MCF 10A (cell line): Measurements from ENCODE around the gene ID3. TPM values are rescaled to one million over a fixed set of nuclear protein-coding genes. Genes with fewer than 3 reads are reported as not detected.

Experiments
- BruUV-seq: library from RNA; stranded (reverse); fragments of 400-500 nt; replicated peaks from 2 replicates; lab custom pipeline; 2021; lab: Mats Ljungman, UMichigan
- CTCF ChIA-PET: fragments of 300-600 bp; sonication (Branson Sonifier 250); formaldehyde crosslinking; extraction: SDS; loops from one replicate; lab custom pipeline; 2021; ENCODE audit warnings: antibody characterized with exemption, inconsistent platforms; lab: Yijun Ruan, JAX
- POLR2A ChIA-PET: fragments of 300-600, 350-650 bp; sonication (Branson Sonifier 250); formaldehyde crosslinking; extraction: SDS; loops from one replicate; lab custom pipeline; 2020; ENCODE audit warnings: antibody characterized with exemption, inconsistent platforms; lab: Yijun Ruan, JAX
- DNase-seq: peaks from one replicate; pipeline ENCODE4 v3.0.0-alpha.2; 2018; ENCODE audit not compliant: unreplicated experiment
- H3K27ac Mint-ChIP-seq: one replicate; pipeline ENCODE4 v1.8.0; 2022; ENCODE audit warnings: mild to moderate bottlenecking, low read depth, mixed read lengths; ENCODE audit not compliant: unreplicated experiment
- H3K27me3 Mint-ChIP-seq: one replicate; pipeline ENCODE4 v1.8.0; 2022; ENCODE audit warnings: mixed read lengths; ENCODE audit not compliant: insufficient read depth, unreplicated experiment
- H3K36me3 Mint-ChIP-seq: one replicate; pipeline ENCODE4 v1.8.0; 2022; ENCODE audit warnings: mild to moderate bottlenecking, moderate library complexity, mixed read lengths; ENCODE audit not compliant: insufficient read depth, unreplicated experiment
- H3K4me1 Mint-ChIP-seq: one replicate; pipeline ENCODE4 v1.8.0; 2022; ENCODE audit warnings: mixed read lengths; ENCODE audit not compliant: insufficient read depth, unreplicated experiment
- H3K4me3 Mint-ChIP-seq: one replicate; pipeline ENCODE4 v1.8.0; 2022; ENCODE audit warnings: mild to moderate bottlenecking, moderate library complexity, mixed read lengths; ENCODE audit not compliant: unreplicated experiment
- H3K9me3 Mint-ChIP-seq: one replicate; pipeline ENCODE4 v1.8.0; 2022; ENCODE audit warnings: mixed read lengths; ENCODE audit not compliant: unreplicated experiment
- intact Hi-C: fragments of 100-400 bp; cut with micrococcal nuclease; formaldehyde crosslinking; loops from 2 replicates; pipeline ENCODE4 v1.14.1; 2022
- total RNA-seq: library from RNA; stranded (reverse); gene quantifications from 2 replicates; pipeline ENCODE4 v1.2.3, GENCODE V29; 2022
- TF ChIP-seq, protein P1 (sequence below): fragments of 200-600 bp; IDR thresholded peaks from one replicate; pipeline ENCODE4 v1.8.0; 2022; ENCODE audit warnings: antibody characterized with exemption, mild to moderate bottlenecking; ENCODE audit not compliant: unreplicated experiment

The ID3 gene
- total RNA-seq, 1 experiment from 2014 or later: 34.8 TPM

DNA sequence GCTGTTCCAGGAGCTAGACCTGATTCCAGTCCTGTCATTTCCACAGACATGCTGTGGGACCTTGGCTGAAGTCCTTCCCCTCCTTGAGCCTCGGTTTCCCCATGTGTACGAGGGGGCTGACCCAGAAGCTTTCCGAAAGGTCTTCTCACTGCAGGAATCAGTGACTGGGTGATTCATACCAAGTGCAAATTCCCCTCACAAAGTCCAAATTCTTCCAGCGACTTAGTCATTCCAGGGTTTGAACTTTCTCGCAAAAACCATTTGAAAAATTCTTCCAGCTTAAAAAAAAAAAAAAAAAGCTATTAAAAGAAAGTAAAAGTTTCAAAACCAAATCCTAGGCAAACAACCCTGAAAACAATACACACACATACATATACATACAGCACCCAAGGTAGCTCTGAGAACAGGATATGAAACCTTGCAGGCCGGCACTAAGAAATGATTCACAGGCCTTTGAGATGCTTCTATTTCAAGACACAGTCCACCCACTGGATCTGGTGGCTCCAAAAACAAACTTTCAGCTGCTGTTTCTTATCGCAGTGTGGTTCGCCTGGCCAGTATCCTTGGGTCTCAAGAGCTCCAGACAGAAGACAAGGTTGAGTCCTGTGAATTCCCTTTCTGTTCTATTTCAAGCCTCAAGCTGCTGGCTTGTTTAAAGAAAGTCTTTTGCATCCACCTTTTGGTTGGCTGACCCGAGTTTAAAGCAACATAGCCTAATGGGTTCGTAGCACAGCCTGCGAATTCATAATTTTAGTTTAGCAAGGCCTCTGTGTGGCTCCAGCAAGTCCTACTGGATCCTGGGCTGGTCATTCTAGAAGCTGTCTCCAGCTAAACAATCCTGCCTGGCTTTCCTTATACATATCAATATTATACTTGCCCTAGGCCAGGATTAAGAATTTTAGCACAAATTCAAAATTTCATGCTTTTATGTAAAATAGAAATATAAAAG, 18.0 kb upstream of the ID3 start:
- TF ChIP-seq, protein P1, sequence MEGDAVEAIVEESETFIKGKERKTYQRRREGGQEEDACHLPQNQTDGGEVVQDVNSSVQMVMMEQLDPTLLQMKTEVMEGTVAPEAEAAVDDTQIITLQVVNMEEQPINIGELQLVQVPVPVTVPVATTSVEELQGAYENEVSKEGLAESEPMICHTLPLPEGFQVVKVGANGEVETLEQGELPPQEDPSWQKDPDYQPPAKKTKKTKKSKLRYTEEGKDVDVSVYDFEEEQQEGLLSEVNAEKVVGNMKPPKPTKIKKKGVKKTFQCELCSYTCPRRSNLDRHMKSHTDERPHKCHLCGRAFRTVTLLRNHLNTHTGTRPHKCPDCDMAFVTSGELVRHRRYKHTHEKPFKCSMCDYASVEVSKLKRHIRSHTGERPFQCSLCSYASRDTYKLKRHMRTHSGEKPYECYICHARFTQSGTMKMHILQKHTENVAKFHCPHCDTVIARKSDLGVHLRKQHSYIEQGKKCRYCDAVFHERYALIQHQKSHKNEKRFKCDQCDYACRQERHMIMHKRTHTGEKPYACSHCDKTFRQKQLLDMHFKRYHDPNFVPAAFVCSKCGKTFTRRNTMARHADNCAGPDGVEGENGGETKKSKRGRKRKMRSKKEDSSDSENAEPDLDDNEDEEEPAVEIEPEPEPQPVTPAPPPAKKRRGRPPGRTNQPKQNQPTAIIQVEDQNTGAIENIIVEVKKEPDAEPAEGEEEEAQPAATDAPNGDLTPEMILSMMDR: no peak
- H3K4me1 Mint-ChIP-seq: peaks cover 22% of the 10 kb centered on the region
- H3K27ac Mint-ChIP-seq: peak overlapping the region; percentile 92
- intact Hi-C loops: no loop called here
- ChIA-PET POLR2A (interaction anchor here (0.6 to 7.7 kb wide), 9 partner anchors 9 to 430 kb away, joined by 3 to 131 read pairs (median 12); partner anchors contain the start of genes ID3 and RPL11), CTCF (interaction anchor here (0.5 to 2.4 kb wide), 6 partner anchors 9 to 74 kb away, joined by 3 to 17 read pairs (median 4); partner anchors contain the start of gene ID3)
- H3K27me3 Mint-ChIP-seq: no peaks in the 10 kb centered on the region
- peak overlapping the region; percentile 49 for H3K4me3 Mint-ChIP-seq
- DNase-seq: peak; percentile 60
- no peaks in the 10 kb centered on the region for H3K36me3 Mint-ChIP-seq
- H3K9me3 Mint-ChIP-seq: no peaks in the 10 kb centered on the region
- BruUV-seq: no TSS peak

DNA sequence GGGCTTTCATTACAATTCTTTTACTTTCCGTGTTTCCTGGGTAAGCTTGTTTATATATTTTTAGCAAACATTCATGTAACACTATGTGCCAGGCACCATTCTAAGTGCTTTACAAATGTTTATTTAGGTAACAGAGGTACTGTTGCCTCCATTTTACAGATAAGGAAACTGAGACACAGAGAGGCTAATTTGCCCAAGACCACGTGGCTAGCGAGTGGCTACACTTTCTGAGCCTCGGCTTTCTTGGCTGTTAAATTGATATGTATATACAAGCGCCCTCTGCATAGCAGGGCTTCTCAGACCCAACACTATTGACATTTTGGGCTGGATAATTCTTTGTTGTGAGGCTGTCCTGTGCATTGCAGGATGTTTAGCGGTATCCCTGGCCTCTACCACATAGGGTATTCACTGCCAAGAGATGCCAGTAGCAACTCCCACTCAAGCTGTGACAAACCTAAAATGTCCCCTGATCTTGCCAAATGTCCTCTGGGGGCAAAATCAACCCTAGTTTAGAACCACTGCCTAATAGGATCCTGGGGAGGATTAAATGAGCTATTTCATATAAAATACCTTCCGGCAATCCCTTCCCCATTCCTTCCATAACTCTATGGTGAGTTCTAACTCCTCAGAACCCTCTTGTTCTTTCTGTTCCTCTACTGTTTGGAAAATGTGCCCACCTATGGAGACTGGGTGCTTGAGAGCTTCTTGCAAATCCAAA, 17.2 kb upstream of the ID3 start:
- DNase-seq: no peak

DNA sequence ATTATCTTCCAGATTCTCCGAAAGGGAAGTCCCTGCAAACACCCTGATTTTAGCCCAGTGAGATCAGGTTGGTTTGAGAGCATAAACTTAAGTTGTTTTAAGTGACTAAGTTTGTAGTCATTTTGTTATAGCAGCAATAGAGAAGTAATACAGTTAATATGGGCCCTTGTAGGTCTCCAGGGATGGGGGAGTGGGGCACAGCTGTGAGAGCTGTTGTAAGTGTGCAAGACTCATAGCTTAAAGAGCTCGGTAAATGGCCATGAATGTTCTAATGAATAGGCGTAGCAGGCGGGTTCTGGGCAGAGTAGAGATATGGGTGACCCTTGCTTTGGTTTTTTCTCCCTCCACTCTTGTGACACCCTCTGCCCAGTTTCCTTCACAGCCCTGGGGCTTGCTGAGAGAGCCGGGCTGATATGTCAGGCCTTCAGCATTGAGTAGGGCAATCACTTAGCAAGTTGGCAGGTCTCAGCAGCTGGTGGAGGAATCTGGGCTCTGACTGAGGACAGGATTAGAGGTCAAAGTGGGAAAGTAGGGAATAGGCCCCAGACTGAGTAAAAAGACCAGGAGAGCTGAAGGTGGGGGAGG, 16.0 kb upstream of the ID3 start:
- DNase-seq: no peak
- H3K9me3 Mint-ChIP-seq: no peaks in the 10 kb centered on the region
- no peak overlapping the region for H3K27ac Mint-ChIP-seq
- ChIA-PET CTCF (interaction anchor here (0.6 to 2.4 kb wide), 4 partner anchors 16 to 30 kb away, joined by 3 to 17 read pairs (median 4); partner anchors contain the start of gene ID3), POLR2A (interaction anchor here (0.6 to 7.7 kb wide), 4 partner anchors 11 to 291 kb away, joined by 3 to 131 read pairs (median 28); partner anchors contain the start of gene ID3)
- BruUV-seq: no TSS peak
- peaks cover 22% of the 10 kb centered on the region for H3K4me1 Mint-ChIP-seq
- no peaks in the 10 kb centered on the region for H3K36me3 Mint-ChIP-seq
- H3K4me3 Mint-ChIP-seq: no peak overlapping the region
- TF ChIP-seq, protein P1: no peak
- no peaks in the 10 kb centered on the region for H3K27me3 Mint-ChIP-seq
- intact Hi-C loops: no loop called here

More for the DNA sequence above, 17.2 kb upstream of the ID3 start:
- Mint-ChIP-seq H3K4me1 (peaks cover 22% of the 10 kb centered on the region), H3K9me3 (no peaks in the 10 kb centered on the region), H3K27ac (peak overlapping the region; percentile 92), H3K4me3 (peak overlapping the region; percentile 49), H3K27me3 (no peaks in the 10 kb centered on the region), H3K36me3 (no peaks in the 10 kb centered on the region)
- ChIA-PET CTCF (interaction anchor here (0.6 to 2.4 kb wide), 5 partner anchors 10 to 61 kb away, joined by 3 to 17 read pairs (median 4); partner anchors contain the start of gene ID3), POLR2A (interaction anchor here (0.7 to 7.7 kb wide), 8 partner anchors 10 to 115 kb away, joined by 3 to 131 read pairs (median 17); partner anchors contain the start of genes ID3 and RPL11)
- TF ChIP-seq, protein P1: no peak
- intact Hi-C loops: no loop called here
- no TSS peak for BruUV-seq
